Measurements from ENCODE around the gene NCDN. TPM values are rescaled to one million over a fixed set of nuclear protein-coding genes. Genes with fewer than 3 reads are reported as not detected.

Gene NCDN
- total and polyA plus RNA-seq, 2 of the 8 experiments (the other 6 are each of a cell fraction or from before 2014, with no cell fraction given) = 26.2 to 35.4 TPM

DNA sequence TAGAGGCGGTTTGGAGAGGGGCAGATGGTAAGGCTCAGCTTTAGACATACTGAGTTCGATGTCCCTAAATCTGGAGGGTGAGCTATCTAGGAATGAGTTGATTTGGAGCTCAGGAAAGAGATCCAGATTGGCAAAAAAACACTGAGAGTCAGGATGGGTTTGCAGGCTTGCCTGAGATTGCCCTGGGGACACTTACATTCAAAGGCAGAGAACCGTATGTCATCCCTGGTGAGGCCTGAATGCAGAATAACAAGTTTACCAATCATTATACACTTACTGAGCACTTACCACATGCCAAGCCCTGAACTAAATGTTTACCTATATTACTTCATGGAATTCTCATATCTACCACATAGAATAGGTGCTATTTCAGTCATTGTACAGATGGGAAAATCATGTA, 43.0 kb downstream of the NCDN start (continued):
- no peak for TF ChIP-seq SAP30 (IDR thresholded peaks at IDR 0.05; ENCODE audit: insufficient read depth, insufficient replicate concordance, low read length)
- TF ChIP-seq TAF1 (IDR thresholded peaks at IDR 0.05; ENCODE audit: low read depth, low read length) = no peak
- TF ChIP-seq YY1 (IDR thresholded peaks at IDR 0.05; ENCODE audit: low read depth, low read length) = no peak
- no peak for TF ChIP-seq CHD1 (IDR thresholded peaks at IDR 0.05; ENCODE audit: low read depth, low read length)
- TF ChIP-seq HDAC6 (IDR thresholded peaks at IDR 0.05; ENCODE audit: low read depth, low read length) = no peak

All from H1 (cell line).